Psoas muscle (tissue), 8 donors: ENCODE data around the gene CAMK1D. TPM values are rescaled to one million over a fixed set of nuclear protein-coding genes. Genes with fewer than 3 reads are reported as not detected.
"Not testable (repeated sequence)": the region's sequence is repeated elsewhere in the genome, so short reads cannot be mapped to it uniquely, and the experiment has no call there.

Source experiments
- ATAC-seq, 4 donors: fragments of 200-7000 bp; cut with Tn5 transposase; one replicate each; pipeline ENCODE4 v1.9.1; 2020; ENCODE audit warnings: moderate library complexity in 3 of 4, mild to moderate bottlenecking in 2 of 4
- DNase-seq, 2 donors: peaks; one replicate each; pipeline ENCODE4 v3.0.0-alpha.2; 2020
- H3K27ac ChIP-seq: fragments of 200-600 bp; one replicate; pipeline ENCODE4 v1.8.0; 2022
- H3K27me3 ChIP-seq, 3 donors: fragments of 200-600 bp in 1 of 3; one replicate each; pipeline versions ENCODE4 v1.6.1 to v1.8.0; 2013 to 2022; ENCODE audit warnings: low read length in 2 of 3, mild to moderate bottlenecking in 2 of 3, moderate library complexity in 1 of 3; ENCODE audit not compliant: insufficient read depth in 3 of 3
- H3K36me3 ChIP-seq, 2 donors: fragments of 200-600 bp in 1 of 2; one replicate each; pipeline versions ENCODE4 v1.6.1 to v1.8.0; 2013 to 2022; ENCODE audit warnings: low read depth in 1 of 2, mild to moderate bottlenecking in 1 of 2, moderate library complexity in 1 of 2; ENCODE audit not compliant: insufficient read depth in 1 of 2
- H3K4me1 ChIP-seq: fragments of 200-600 bp; one replicate; pipeline ENCODE4 v1.8.0; 2022
- H3K4me3 ChIP-seq: fragments of 200-600 bp; one replicate; pipeline ENCODE4 v1.8.0; 2022; ENCODE audit warnings: mild to moderate bottlenecking
- H3K9me3 ChIP-seq: fragments of 200-600 bp; one replicate; pipeline ENCODE4 v1.8.0; 2022
- WGBS, 3 donors: extraction: QIAGEN DNeasy Blood & Tissue Kit; methylation state at CpG; one replicate each; pipeline versions ENCODE4 v1.1.6 to v1.1.7; 2013; 5-methylcytosine and 5-hydroxymethylcytosine counted together
- intact Hi-C, 2 donors: fragments of 100-400 bp; cut with DNase I; formaldehyde crosslinking; loops; one replicate each; pipeline versions ENCODE4 v1.11.0 to v1.14.2; 2022
- polyA plus RNA-seq, 3 donors: library from polyadenylated mRNA; stranded (reverse); fragments of 200-250 nt; gene quantifications; one replicate each; pipeline ENCODE4 v1.2.3, GENCODE V29; 2013
- total RNA-seq, 4 donors: library from RNA; stranded (reverse); fragmentation: NEBNext Ultra II Directional in 2 of 4; extraction: Animal tissue kit (Norgen Biotek cat#: 25700) in 2 of 4; gene quantifications; one replicate each; pipeline versions ENCODE4 v1.2.1 to v1.2.4, GENCODE V29; 2021 to 2023
- TF ChIP-seq, protein P1 (sequence below): fragments of 200-600 bp; IDR thresholded peaks from one replicate; pipeline ENCODE4 v1.8.0; 2022; ENCODE audit warnings: antibody characterized with exemption
- donor health status: healthy with polysubstance abuse.
- donor health status: DM: no; HTN: no; CAD: no; lungs with moderate emphysema.
- donor health status: Bipolar disorder and iron deficiency.
- donor health status: healthy.
- donor health status: DM: yes; HTN: yes; CAD: no.
- donor health status: DM: no; HTN: no; CAD: no.
- donor health status: DM: no; HTN: no; CAD: no.
- donor health status: DM: yes; HTN: yes; CAD: no.

The CAMK1D gene
- total and polyA plus RNA-seq, 7 donors, result 0.39 to 1.8 (median 0.53) TPM

DNA sequence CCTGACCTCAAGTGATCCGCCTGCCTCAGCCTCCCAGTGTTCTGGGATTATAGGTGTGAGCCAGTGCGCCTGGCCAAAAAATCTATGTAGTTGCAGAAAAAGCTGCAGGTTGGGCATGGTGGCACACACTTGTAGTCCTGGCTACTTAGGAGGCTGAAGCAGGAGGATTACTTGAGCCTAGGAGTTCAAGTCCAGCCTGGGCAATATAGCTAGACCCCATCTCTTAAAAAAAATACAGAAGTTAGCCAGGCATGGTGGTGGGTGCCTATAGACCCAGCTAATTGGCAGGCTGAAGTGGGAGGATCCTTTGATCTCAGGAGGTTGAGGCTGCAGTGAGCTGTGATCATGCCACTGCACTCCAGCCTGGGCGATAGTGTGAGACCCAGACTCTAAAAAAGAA is 24.8 kb upstream of the CAMK1D start:
- no peak for ATAC-seq
- WGBS, 3 donors, result 93 to 95% (median 94%) methylated on average over 3 of the region's 3 CpGs
- intact Hi-C loops, result no loop called here
- no peak overlapping the region for H3K27ac ChIP-seq
- no peak overlapping the region for H3K4me3 ChIP-seq
- TF ChIP-seq, protein P1, sequence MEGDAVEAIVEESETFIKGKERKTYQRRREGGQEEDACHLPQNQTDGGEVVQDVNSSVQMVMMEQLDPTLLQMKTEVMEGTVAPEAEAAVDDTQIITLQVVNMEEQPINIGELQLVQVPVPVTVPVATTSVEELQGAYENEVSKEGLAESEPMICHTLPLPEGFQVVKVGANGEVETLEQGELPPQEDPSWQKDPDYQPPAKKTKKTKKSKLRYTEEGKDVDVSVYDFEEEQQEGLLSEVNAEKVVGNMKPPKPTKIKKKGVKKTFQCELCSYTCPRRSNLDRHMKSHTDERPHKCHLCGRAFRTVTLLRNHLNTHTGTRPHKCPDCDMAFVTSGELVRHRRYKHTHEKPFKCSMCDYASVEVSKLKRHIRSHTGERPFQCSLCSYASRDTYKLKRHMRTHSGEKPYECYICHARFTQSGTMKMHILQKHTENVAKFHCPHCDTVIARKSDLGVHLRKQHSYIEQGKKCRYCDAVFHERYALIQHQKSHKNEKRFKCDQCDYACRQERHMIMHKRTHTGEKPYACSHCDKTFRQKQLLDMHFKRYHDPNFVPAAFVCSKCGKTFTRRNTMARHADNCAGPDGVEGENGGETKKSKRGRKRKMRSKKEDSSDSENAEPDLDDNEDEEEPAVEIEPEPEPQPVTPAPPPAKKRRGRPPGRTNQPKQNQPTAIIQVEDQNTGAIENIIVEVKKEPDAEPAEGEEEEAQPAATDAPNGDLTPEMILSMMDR, result no peak
- H3K27me3 ChIP-seq, result no peaks in the 10 kb centered on the region
- DNase-seq, result no peak
- no peaks in the 10 kb centered on the region for H3K4me1 ChIP-seq
- no peaks in the 10 kb centered on the region for H3K9me3 ChIP-seq
- H3K36me3 ChIP-seq, result no peaks in the 10 kb centered on the region

DNA sequence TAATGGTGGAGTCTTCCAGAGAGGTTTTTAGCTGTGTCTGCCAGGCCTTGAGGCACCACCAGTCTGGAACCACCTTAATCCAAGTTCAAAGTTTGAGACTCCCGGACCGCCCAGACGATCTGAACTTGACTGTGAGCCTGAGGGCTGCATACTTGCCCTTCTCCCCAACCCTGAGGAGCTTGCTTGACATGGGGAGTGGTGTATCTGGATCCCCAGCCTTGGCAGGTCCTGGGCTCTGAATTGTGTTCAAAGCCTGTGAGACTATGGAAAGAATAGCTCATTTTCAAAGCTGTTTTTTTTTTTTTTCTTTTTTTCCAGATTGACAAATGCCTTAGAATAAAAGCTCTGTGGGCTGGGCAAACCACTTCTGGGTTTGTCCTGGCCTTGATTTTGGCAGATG is 22.3 kb upstream of the CAMK1D start:
- no peaks in the 10 kb centered on the region for H3K9me3 ChIP-seq

DNA sequence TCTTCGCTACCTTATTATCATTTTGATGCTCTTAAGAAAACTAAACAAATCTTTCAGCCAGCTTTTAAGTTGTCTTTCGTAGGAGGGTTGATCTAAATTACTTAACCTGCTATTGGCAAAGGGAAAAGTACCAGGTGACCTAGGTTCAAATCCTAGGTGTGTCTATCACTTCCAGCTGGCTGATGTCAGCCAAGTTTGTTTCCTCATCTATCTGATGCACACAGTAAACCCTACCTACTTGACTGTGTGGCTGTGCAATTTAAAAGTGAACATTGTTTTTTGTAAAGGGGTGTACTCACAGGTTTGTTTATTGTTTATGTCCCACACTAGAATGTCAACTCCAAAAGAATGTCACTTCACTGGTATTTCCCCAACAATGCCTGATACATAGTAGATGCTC is 21.9 kb upstream of the CAMK1D start:
- Histone ChIP-seq H3K4me3 (no peak overlapping the region), H3K36me3 (no peaks in the 10 kb centered on the region), H3K4me1 (no peaks in the 10 kb centered on the region), H3K27me3 (peaks cover 0 to 2% (median 0%) of the 10 kb centered on the region in 3 donors), H3K9me3 (no peaks in the 10 kb centered on the region), H3K27ac (no peak overlapping the region)
- no peak for DNase-seq
- TF ChIP-seq, protein P1, result no peak
- 61 to 91% (median 87%) methylated on average over 2 of the region's 2 CpGs for WGBS, 3 donors
- intact Hi-C loops, result no loop called here
- no peak for ATAC-seq

More for the DNA sequence above, 22.3 kb upstream of the CAMK1D start:
- WGBS, 3 donors, result 76 to 81% (median 77%) methylated on average over 3 of the region's 3 CpGs
- Histone ChIP-seq H3K36me3 (no peaks in the 10 kb centered on the region), H3K27ac (no peak overlapping the region), H3K4me3 (no peak overlapping the region), H3K4me1 (no peaks in the 10 kb centered on the region), H3K27me3 (no peaks in the 10 kb centered on the region)
- no peak for DNase-seq
- no peak for ATAC-seq
- intact Hi-C loops, result no loop called here
- TF ChIP-seq, protein P1, result no peak

DNA sequence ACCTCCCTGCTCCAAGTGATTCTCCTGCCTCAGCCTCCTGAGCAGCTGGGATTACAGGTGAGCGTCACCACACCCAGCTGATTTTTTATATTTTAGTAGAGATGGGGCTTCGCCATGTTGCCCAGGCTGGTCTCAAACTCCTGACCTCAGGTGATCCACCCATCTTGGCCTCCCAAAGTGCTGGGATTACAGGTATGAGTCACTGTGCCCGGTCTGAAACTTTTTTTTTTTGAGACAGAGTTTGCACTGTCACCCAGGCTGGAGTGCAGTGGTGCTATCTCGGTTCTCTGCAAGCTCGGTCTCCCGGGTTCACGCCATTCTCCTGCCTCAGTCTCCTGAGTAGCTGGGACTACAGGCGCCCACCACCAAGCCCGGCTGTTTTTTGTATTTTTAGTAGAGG is 21.0 kb upstream of the CAMK1D start:
- H3K27ac ChIP-seq, intact Hi-C loops, H3K27me3 ChIP-seq, DNase-seq, H3K4me1 ChIP-seq, ATAC-seq, H3K9me3 ChIP-seq, H3K4me3 ChIP-seq, H3K36me3 ChIP-seq: not testable (repeated sequence)
- 87 to 91% (median 90%) methylated on average over 6 to 8 of the region's 9 CpGs for whole genome bisulfite sequencing, 3 donors

DNA sequence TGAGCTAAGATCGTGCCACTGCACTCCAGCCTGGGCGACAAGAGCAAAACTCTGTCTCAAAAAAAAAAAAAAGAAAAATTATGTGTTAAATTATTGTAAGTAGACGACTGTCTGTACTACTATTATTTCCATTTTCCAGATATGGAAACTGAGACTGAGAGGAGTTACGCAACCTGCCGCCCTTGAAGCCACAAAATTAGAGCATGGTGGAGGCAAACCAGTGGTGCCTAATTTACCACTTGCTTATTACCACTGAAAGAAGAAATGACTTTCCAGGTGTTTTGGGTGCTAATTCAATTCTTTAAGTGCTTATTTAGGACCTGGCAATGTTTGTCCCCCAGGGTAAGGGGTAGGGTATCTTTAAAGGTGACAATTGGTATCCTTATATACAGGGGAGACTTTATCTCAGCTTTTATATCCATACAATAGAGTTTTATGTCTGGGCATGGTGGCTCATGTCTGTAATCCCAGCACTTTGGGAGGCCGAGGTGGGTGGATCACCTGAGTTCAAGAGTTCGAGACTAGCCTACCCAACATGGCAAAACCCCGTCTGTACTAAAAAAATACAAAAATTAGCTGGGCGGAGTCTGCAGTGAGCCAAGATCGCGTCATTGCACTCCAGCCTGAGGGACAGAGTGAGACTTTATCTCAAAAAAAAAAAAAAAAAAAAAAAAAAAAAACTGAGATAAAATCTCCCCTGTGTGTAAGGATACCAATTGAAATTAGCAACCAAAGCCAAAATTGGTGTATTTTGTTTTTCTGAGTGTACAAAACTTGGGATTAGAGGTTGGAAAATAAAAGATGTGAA is 16.6 kb upstream of the CAMK1D start:
- no peak overlapping the region for H3K4me3 ChIP-seq
- peaks cover 0 to 5% (median 0%) of the 10 kb centered on the region in 3 donors for H3K27me3 ChIP-seq
- no peak overlapping the region for H3K27ac ChIP-seq
- no peaks in the 10 kb centered on the region for H3K4me1 ChIP-seq
- ATAC-seq (no peak), DNase-seq (no peak)
- TF ChIP-seq, protein P1, result no peak
- 69 to 82% (median 80%) methylated on average over 11 of the region's 11 CpGs for WGBS, 3 donors
- intact Hi-C loops, result no loop called here
- no peaks in the 10 kb centered on the region for H3K9me3 ChIP-seq
- H3K36me3 ChIP-seq, result no peaks in the 10 kb centered on the region
